Bronchial epithelial cell (primary cell): ENCODE measurements around the gene FOXF1. TPM values are rescaled to one million over a fixed set of nuclear protein-coding genes. Genes with fewer than 3 reads are reported as not detected.

ENCODE experiments used
- DNase-seq: peaks from one replicate; pipeline ENCODE4 v3.0.0-alpha.2; 2010; ENCODE audit warnings: low read depth
- FAIRE-seq: peaks from 2 replicates; lab custom pipeline; 2011; peaks lifted over from hg19 to GRCh38; lab: Jason Lieb, UNC
- H3K27me3 ChIP-seq: 2 replicates; pipeline ENCODE4 v1.5.1; 2011; ENCODE audit warnings: low read length; ENCODE audit not compliant: control insufficient read depth, insufficient read depth
- H3K36me3 ChIP-seq: 2 replicates; pipeline ENCODE4 v1.5.1; 2011; ENCODE audit warnings: low read length; ENCODE audit not compliant: control insufficient read depth, insufficient read depth
- H3K4me3 ChIP-seq: 2 replicates; pipeline ENCODE4 v1.5.1; 2011; ENCODE audit warnings: mild to moderate bottlenecking, low read depth, low read length, control low read depth
- CTCF ChIP-seq: IDR thresholded peaks from 2 replicates; pipeline ENCODE4 v1.5.1; 2011; ENCODE audit warnings: mild to moderate bottlenecking, moderate library complexity, low read length, control low read depth, inconsistent platforms; ENCODE audit not compliant: insufficient read depth, severe bottlenecking
- total RNA-seq: library from RNA; depleted of rRNA; stranded (reverse); fragments of >200 nt; gene quantifications from 2 replicates; pipeline ENCODE4 v1.2.1, GENCODE V29; 2014

FOXF1 gene
- total RNA-seq, 1 donor from 2014 or later = 0.26 TPM

GRCh38 chr16:86512860-86513470 lies 2.6 kb downstream of the FOXF1 start:
- Histone ChIP-seq H3K27me3 (peaks cover 70% of the 10 kb centered on the region), H3K36me3 (no peaks in the 10 kb centered on the region), H3K4me3 (no peak overlapping the region)
- DNase-seq = no peak
- no peak for TF ChIP-seq CTCF
- FAIRE-seq = no peak

- FAIRE-seq = no peak
These were observed 3.3 kb downstream of the FOXF1 start for GRCh38 chr16:86513471-86514277.

GRCh38 chr16:86514481-86515376 lies 4.4 kb downstream of the FOXF1 start:
- DNase-seq (no peak), FAIRE-seq (no peak)
- Histone ChIP-seq H3K27me3 (peaks cover 64% of the 10 kb centered on the region), H3K36me3 (no peaks in the 10 kb centered on the region), H3K4me3 (no peak overlapping the region)
- no peak for TF ChIP-seq CTCF

More at GRCh38 chr16:86513471-86514277, 3.3 kb downstream of the FOXF1 start:
- Histone ChIP-seq H3K4me3 (no peak overlapping the region), H3K27me3 (peaks cover 65% of the 10 kb centered on the region), H3K36me3 (no peaks in the 10 kb centered on the region)
- no peak for TF ChIP-seq CTCF
- no peak for DNase-seq

GRCh38 chr16:86515413-86515776 lies 5.1 kb downstream of the FOXF1 start:
- TF ChIP-seq CTCF = no peak
- H3K27me3 ChIP-seq = peaks cover 61% of the 10 kb centered on the region
- DNase-seq = no peak
- FAIRE-seq = no peak
- no peak overlapping the region for H3K4me3 ChIP-seq
- no peaks in the 10 kb centered on the region for H3K36me3 ChIP-seq

GRCh38 chr16:86515777-86516622 lies 5.7 kb downstream of the FOXF1 start:
- Histone ChIP-seq H3K4me3 (no peak overlapping the region), H3K36me3 (no peaks in the 10 kb centered on the region), H3K27me3 (peaks cover 59% of the 10 kb centered on the region)
- DNase-seq = no peak
- no peak for FAIRE-seq
- no peak for TF ChIP-seq CTCF
